Liver (tissue), 9 donors: ENCODE data around the gene PFDN4. TPM values are rescaled to one million over a fixed set of nuclear protein-coding genes. Genes with fewer than 3 reads are reported as not detected.

Experiments used
- DNase-seq: peaks from one replicate; pipeline ENCODE4 v3.0.0-alpha.2; 2017; ENCODE audit warnings: low spot score
- H3K27ac ChIP-seq, 2 donors: one replicate each; pipeline ENCODE4 v1.7.0; 2013; ENCODE audit warnings: inconsistent platforms in 2 of 2, low read length in 2 of 2, control low read depth in 1 of 2, low read depth in 1 of 2, mild to moderate bottlenecking in 1 of 2
- H3K27me3 ChIP-seq, 4 donors: one replicate each; pipeline versions ENCODE4 v1.6.1 to v1.7.0; 2013; ENCODE audit warnings: low read length in 3 of 4, inconsistent platforms in 1 of 4, mild to moderate bottlenecking in 1 of 4, moderate library complexity in 1 of 4; ENCODE audit not compliant: control insufficient read depth in 4 of 4, insufficient read depth in 4 of 4
- H3K36me3 ChIP-seq, 4 donors: one replicate each; pipeline versions ENCODE4 v1.6.1 to v1.7.0; 2013; ENCODE audit warnings: low read length in 3 of 4, mild to moderate bottlenecking in 3 of 4, low read depth in 1 of 4, moderate library complexity in 1 of 4; ENCODE audit not compliant: control insufficient read depth in 4 of 4, insufficient read depth in 3 of 4
- H3K4me1 ChIP-seq, 4 donors: one replicate each; pipeline versions ENCODE4 v1.6.1 to v1.7.0; 2013; ENCODE audit warnings: low read length in 3 of 4, mild to moderate bottlenecking in 3 of 4, moderate library complexity in 1 of 4; ENCODE audit not compliant: control insufficient read depth in 4 of 4, insufficient read depth in 4 of 4
- H3K4me3 ChIP-seq, 3 donors: one replicate each; pipeline versions ENCODE4 v1.6.1 to v1.7.0; 2013; ENCODE audit warnings: low read length in 3 of 3, control low read depth in 1 of 3, low read depth in 1 of 3, mild to moderate bottlenecking in 1 of 3
- H3K9ac ChIP-seq, 2 donors: one replicate each; pipeline ENCODE4 v1.7.0; 2013; ENCODE audit warnings: low read length in 2 of 2, mild to moderate bottlenecking in 2 of 2, moderate library complexity in 2 of 2, control low read depth in 1 of 2, low read depth in 1 of 2
- H3K9me3 ChIP-seq, 4 donors: one replicate each; pipeline versions ENCODE4 v1.6.1 to v1.7.0; 2013; ENCODE audit warnings: low read length in 3 of 4; ENCODE audit not compliant: control insufficient read depth in 4 of 4
- ATF3 ChIP-seq: IDR thresholded peaks from 2 replicates; pipeline ENCODE4 v1.6.1; 2016; ENCODE audit warnings: antibody characterized with exemption
- EGR1 ChIP-seq, 2 donors: IDR thresholded peaks; 2 replicates each; pipeline ENCODE4 v1.6.1; 2016 to 2018; ENCODE audit warnings: antibody characterized with exemption in 2 of 2, low read depth in 2 of 2
- FOXA1 ChIP-seq: IDR thresholded peaks from 2 replicates; pipeline ENCODE4 v1.6.1; 2016; ENCODE audit warnings: antibody characterized with exemption
- GABPA ChIP-seq, 2 donors: IDR thresholded peaks in 1 of 2; conservative IDR thresholded peaks in 1 of 2; 2 replicates each; pipeline ENCODE4 v1.6.1; 2016; ENCODE audit warnings: antibody characterized with exemption in 2 of 2, mild to moderate bottlenecking in 1 of 2, moderate library complexity in 1 of 2
- HNF4A ChIP-seq, 2 donors: conservative IDR thresholded peaks; 2 replicates each; pipeline ENCODE4 v1.6.1; 2016; ENCODE audit warnings: antibody characterized with exemption in 2 of 2, mild to moderate bottlenecking in 2 of 2
- HNF4G ChIP-seq: IDR thresholded peaks from 2 replicates; pipeline ENCODE4 v1.6.1; 2016; ENCODE audit warnings: antibody characterized with exemption
- JUND ChIP-seq, 2 donors: IDR thresholded peaks; 2 replicates each; pipeline ENCODE4 v1.6.1; 2016; ENCODE audit warnings: antibody characterized with exemption in 2 of 2
- NR2F2 ChIP-seq: IDR thresholded peaks from 2 replicates; pipeline ENCODE4 v1.6.1; 2016; ENCODE audit warnings: antibody characterized with exemption
- RAD21 ChIP-seq, 2 donors: IDR thresholded peaks; 2 replicates each; pipeline ENCODE4 v1.6.1; 2016; ENCODE audit warnings: antibody characterized with exemption in 2 of 2, mild to moderate bottlenecking in 2 of 2
- REST ChIP-seq: IDR thresholded peaks from 2 replicates; pipeline ENCODE4 v1.6.1; 2016; ENCODE audit warnings: antibody characterized with exemption, mild to moderate bottlenecking
- RXRA ChIP-seq, 2 donors: IDR thresholded peaks; 2 replicates each; pipeline ENCODE4 v1.6.1; 2017 to 2018; ENCODE audit warnings: antibody characterized with exemption in 2 of 2, mild to moderate bottlenecking in 1 of 2
- SP1 ChIP-seq: IDR thresholded peaks from 2 replicates; pipeline ENCODE4 v1.6.1; 2018; ENCODE audit warnings: antibody characterized with exemption, mild to moderate bottlenecking
- TAF1 ChIP-seq: conservative IDR thresholded peaks from 2 replicates; pipeline ENCODE4 v1.6.1; 2016; ENCODE audit warnings: antibody characterized with exemption, mild to moderate bottlenecking
- YY1 ChIP-seq: IDR thresholded peaks from 2 replicates; pipeline ENCODE4 v1.6.1; 2016; ENCODE audit warnings: antibody characterized with exemption, mild to moderate bottlenecking
- WGBS: extraction: QIAGEN DNeasy Blood & Tissue Kit; methylation state at CpG from one replicate; pipeline ENCODE4 v1.1.7; 2013; 5-methylcytosine and 5-hydroxymethylcytosine counted together
- polyA plus RNA-seq, 2 donors: library from polyadenylated mRNA; stranded (reverse) in 1 of 2; unstranded in 1 of 2; fragments of 200-250 nt in 1 of 2; fragments of >200 nt in 1 of 2; fragmentation: Nextera tagmentation in 1 of 2; extraction: Ambion mirVana in 1 of 2; gene quantifications; one replicate each; pipeline versions ENCODE4 v1.2.1 to v1.2.3, GENCODE V29; 2013 to 2015
- total RNA-seq, 2 donors: library from RNA; depleted of rRNA; stranded (reverse); fragments of >200 nt; gene quantifications; one replicate each; pipeline ENCODE4 v1.2.3, GENCODE V29; 2014
- TF ChIP-seq, protein P1 (sequence below): IDR thresholded peaks from 2 replicates; pipeline ENCODE4 v1.6.1; 2016; ENCODE audit warnings: antibody characterized with exemption
- TF ChIP-seq, protein P2 (sequence below): IDR thresholded peaks from 2 replicates; pipeline ENCODE4 v1.6.1; 2016; ENCODE audit warnings: antibody characterized with exemption
- TF ChIP-seq, protein P3 (sequence below): fragments of 150-350 bp; IDR thresholded peaks from 2 replicates; pipeline ENCODE4 v1.5.1; 2017; ENCODE audit warnings: improper control_type of control experiment, low read depth, low read length; ENCODE audit not compliant: missing input control
- donor health status: healthy.
- donor health status: healthy.
- donor health status: healthy.
- donor health status: healthy.
- donor health status: healthy.

The PFDN4 gene, protein sequence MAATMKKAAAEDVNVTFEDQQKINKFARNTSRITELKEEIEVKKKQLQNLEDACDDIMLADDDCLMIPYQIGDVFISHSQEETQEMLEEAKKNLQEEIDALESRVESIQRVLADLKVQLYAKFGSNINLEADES
- 10 to 100 TPM; 13.9 to 17.3 TPM for total RNA-seq
- polyA plus RNA-seq, result 10 to 100 TPM; 12.9 to 13.1 TPM

DNA sequence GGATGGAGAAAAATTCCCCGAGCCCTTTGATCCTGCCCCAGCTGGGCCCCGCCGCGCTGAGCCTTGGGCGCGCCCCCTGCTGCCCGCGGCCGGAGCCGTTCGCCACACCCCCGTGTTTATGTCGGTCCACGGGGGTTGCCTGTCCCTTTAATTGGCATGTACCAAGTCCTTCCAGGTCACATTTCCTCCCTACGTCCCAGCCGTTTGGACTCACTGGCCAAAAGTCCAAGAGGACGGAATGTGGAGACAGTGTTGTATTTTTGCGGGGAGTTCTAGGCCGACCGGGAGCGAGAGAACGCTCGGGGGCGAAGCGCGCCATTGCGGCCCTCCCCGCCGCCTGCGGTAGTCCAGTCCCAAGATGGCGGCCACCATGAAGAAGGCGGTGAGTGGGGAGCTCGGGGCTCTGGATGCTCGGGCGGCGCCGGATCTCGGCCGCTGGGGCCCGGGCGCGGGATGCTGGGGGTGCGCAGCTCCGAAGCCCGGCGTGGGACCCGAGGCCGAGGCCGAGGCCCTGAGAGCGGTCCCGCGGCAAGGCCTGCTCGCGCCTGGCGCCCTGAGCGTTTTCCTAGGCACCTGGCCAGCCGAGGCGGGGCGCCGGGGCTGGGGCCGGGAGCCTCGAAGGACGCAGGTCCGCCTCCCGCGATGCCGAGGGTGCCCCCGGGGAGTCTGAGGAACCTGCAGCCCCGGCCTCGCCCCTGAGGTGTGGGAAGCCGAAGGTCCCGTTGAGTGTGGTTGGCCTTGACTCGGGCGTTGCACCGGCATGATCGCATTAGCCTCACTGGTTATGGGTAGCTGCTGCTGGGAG lies at the start of gene PFDN4:
TSS of gene PFDN4 (plus strand) at position 345 of the 805 bp plus-strand sequence. CDS start at position 359, 14 bp downstream.
- Histone ChIP-seq H3K36me3 (no peaks in the 10 kb centered on the region), H3K27ac (peak within 1 kb of the TSS; percentile 94 to 98), H3K27me3 (no peaks in the 10 kb centered on the region), H3K9ac (peak within 1 kb of the TSS; percentile 93 to 94), H3K4me1 (peaks cover 3 to 16% (median 9%) of the 10 kb centered on the region in 4 donors), H3K4me3 (peak within 1 kb of the TSS; percentile 58 to 95 (median 84)), H3K9me3 (no peaks in the 10 kb centered on the region)
- WGBS, result under 1% methylated on average over 76 of the region's 76 CpGs
- TF ChIP-seq EGR1 (IDR thresholded peaks at IDR 0.05; ENCODE audit: low read depth in 2 of 2) (no peak), FOXA1 (no peak), RXRA (IDR thresholded peaks at IDR 0.05) (no peak), YY1 (peak; percentile 98), GABPA (IDR thresholded peaks at IDR 0.05 in 1 of 2, conservative IDR thresholded peaks at IDR 0.05 in 1 of 2) (no peak), HNF4G (no peak), HNF4A (conservative IDR thresholded peaks at IDR 0.05) (no peak), ATF3 (no peak), REST (no peak), TAF1 (no peak), JUND (IDR thresholded peaks at IDR 0.05) (no peak), SP1 (no peak), NR2F2 (no peak), RAD21 (IDR thresholded peaks at IDR 0.05) (peak; percentile 58 to 66)
- TF ChIP-seq, protein P1, sequence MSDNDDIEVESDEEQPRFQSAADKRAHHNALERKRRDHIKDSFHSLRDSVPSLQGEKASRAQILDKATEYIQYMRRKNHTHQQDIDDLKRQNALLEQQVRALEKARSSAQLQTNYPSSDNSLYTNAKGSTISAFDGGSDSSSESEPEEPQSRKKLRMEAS, result peak; percentile 65
- TF ChIP-seq, protein P2, sequence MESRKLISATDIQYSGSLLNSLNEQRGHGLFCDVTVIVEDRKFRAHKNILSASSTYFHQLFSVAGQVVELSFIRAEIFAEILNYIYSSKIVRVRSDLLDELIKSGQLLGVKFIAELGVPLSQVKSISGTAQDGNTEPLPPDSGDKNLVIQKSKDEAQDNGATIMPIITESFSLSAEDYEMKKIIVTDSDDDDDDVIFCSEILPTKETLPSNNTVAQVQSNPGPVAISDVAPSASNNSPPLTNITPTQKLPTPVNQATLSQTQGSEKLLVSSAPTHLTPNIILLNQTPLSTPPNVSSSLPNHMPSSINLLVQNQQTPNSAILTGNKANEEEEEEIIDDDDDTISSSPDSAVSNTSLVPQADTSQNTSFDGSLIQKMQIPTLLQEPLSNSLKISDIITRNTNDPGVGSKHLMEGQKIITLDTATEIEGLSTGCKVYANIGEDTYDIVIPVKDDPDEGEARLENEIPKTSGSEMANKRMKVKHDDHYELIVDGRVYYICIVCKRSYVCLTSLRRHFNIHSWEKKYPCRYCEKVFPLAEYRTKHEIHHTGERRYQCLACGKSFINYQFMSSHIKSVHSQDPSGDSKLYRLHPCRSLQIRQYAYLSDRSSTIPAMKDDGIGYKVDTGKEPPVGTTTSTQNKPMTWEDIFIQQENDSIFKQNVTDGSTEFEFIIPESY, result no peak
- TF ChIP-seq, protein P3, sequence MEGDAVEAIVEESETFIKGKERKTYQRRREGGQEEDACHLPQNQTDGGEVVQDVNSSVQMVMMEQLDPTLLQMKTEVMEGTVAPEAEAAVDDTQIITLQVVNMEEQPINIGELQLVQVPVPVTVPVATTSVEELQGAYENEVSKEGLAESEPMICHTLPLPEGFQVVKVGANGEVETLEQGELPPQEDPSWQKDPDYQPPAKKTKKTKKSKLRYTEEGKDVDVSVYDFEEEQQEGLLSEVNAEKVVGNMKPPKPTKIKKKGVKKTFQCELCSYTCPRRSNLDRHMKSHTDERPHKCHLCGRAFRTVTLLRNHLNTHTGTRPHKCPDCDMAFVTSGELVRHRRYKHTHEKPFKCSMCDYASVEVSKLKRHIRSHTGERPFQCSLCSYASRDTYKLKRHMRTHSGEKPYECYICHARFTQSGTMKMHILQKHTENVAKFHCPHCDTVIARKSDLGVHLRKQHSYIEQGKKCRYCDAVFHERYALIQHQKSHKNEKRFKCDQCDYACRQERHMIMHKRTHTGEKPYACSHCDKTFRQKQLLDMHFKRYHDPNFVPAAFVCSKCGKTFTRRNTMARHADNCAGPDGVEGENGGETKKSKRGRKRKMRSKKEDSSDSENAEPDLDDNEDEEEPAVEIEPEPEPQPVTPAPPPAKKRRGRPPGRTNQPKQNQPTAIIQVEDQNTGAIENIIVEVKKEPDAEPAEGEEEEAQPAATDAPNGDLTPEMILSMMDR, result peak; percentile 63
- DNase-seq, result peak; percentile 87
